Measurements from ENCODE around the gene HDAC6. TPM values are rescaled to one million over a fixed set of nuclear protein-coding genes. Genes with fewer than 3 reads are reported as not detected.

HDAC6 gene
- total RNA-seq, 1 donor from 2014 or later = 127 TPM

- peaks cover 12% of the 10 kb centered on the region for H3K27me3 Mint-ChIP-seq (ENCODE audit: insufficient read depth, low read depth)
- Histone ChIP-seq H4K20me1 (ENCODE audit: low read depth) (no peaks in the 10 kb centered on the region), H3K4me1 (no peaks in the 10 kb centered on the region), H3K36me3 (no peaks in the 10 kb centered on the region), H3K9ac (no peak overlapping the region), H3K4me3 (no peak overlapping the region), H3K79me2 (ENCODE audit: low read depth) (no peaks in the 10 kb centered on the region), H3F3A (ENCODE audit: low read depth) (no peaks in the 10 kb centered on the region), H2AFZ (replicated peaks) (no peak overlapping the region), H3K9me3 (ENCODE audit: low read depth) (no peaks in the 10 kb centered on the region), H3K4me2 (no peak overlapping the region), H3K27ac (no peak overlapping the region), H3K27me3 (no peaks in the 10 kb centered on the region)
- H3K27ac Mint-ChIP-seq = peak overlapping the region; percentile 5
- H3K4me1 Mint-ChIP-seq = peaks cover 5% of the 10 kb centered on the region
- H3K4me3 Mint-ChIP-seq = peak overlapping the region; percentile 6
- peaks cover 5% of the 10 kb centered on the region for H3K9me3 Mint-ChIP-seq
- no peaks in the 10 kb centered on the region for H3K36me3 Mint-ChIP-seq
- no peak for TF ChIP-seq EZH2phosphoT487 (IDR thresholded peaks at IDR 0.05)
- TF ChIP-seq CTCF (IDR thresholded peaks at IDR 0.05) = no peak
- no peak for TF ChIP-seq EZH2 (IDR thresholded peaks at IDR 0.05)
- DNase-seq (ENCODE audit: low spot score) = no peak
Observed at GRCh38 chrX:48794340-48794910, 7.4 kb upstream of the HDAC6 start.

DNA sequence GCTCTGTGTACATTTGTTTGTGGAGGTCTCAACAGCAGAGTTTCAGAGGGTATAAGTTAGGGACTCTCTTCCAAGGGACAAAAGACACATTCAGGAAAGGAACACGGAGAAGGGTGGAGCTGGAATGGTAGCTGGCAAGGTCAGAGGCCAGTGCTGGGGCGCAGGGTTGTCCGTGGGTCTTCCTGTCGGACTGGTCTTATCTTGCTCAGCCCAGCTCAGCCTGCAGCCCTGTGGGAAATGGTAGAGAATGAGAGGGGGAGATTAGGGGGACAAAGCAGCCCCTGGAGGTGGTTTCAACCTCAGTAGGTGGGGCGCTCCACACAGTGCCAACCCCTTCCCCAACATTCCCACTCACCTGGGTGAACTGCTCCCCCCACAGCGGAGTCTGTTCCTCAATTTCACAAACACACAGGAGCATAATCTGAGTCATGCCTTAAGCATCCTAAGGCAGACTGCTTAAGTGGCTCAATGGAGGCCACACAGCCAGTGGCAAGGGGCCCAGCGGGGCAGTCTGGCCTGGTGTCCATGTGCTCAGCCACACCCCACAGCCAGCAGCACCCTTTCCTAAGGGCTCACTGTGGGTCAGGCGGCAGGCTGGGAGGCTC, 6.9 kb upstream of the HDAC6 start:
- no peaks in the 10 kb centered on the region for H3K36me3 Mint-ChIP-seq
- no peak for DNase-seq (ENCODE audit: low spot score)
- H3F3A ChIP-seq (ENCODE audit: low read depth) = no peaks in the 10 kb centered on the region
- H3K27me3 Mint-ChIP-seq (ENCODE audit: insufficient read depth, low read depth) = peaks cover 12% of the 10 kb centered on the region
- H3K4me1 ChIP-seq = no peaks in the 10 kb centered on the region
- H2AFZ ChIP-seq (replicated peaks) = no peak overlapping the region
- no peak overlapping the region for H3K27ac Mint-ChIP-seq
- no peak overlapping the region for H3K9ac ChIP-seq
- no peak for TF ChIP-seq EZH2phosphoT487 (IDR thresholded peaks at IDR 0.05)
- no peak for TF ChIP-seq EZH2 (IDR thresholded peaks at IDR 0.05)
- no peak for TF ChIP-seq CTCF (IDR thresholded peaks at IDR 0.05)
- no peaks in the 10 kb centered on the region for H3K36me3 ChIP-seq
- no peak overlapping the region for H3K4me3 Mint-ChIP-seq
- peaks cover 5% of the 10 kb centered on the region for H3K4me1 Mint-ChIP-seq
- H3K27ac ChIP-seq = no peak overlapping the region
- H3K4me2 ChIP-seq = no peak overlapping the region
- H4K20me1 ChIP-seq (ENCODE audit: low read depth) = no peaks in the 10 kb centered on the region
- H3K9me3 Mint-ChIP-seq = peaks cover 5% of the 10 kb centered on the region
- H3K9me3 ChIP-seq (ENCODE audit: low read depth) = no peaks in the 10 kb centered on the region
- H3K79me2 ChIP-seq (ENCODE audit: low read depth) = no peaks in the 10 kb centered on the region
- no peaks in the 10 kb centered on the region for H3K27me3 ChIP-seq
- H3K4me3 ChIP-seq = no peak overlapping the region

GRCh38 chrX:48798318-48798717, 3.5 kb upstream of the HDAC6 start:
- no peak overlapping the region for H3K27ac ChIP-seq
- H3K9me3 ChIP-seq (ENCODE audit: low read depth) = no peaks in the 10 kb centered on the region
- peaks cover 5% of the 10 kb centered on the region for H3K79me2 ChIP-seq (ENCODE audit: low read depth)
- H3K36me3 ChIP-seq = no peaks in the 10 kb centered on the region
- peaks cover 12% of the 10 kb centered on the region for H3K9me3 Mint-ChIP-seq
- no peaks in the 10 kb centered on the region for H4K20me1 ChIP-seq (ENCODE audit: low read depth)
- H3K4me1 Mint-ChIP-seq = peaks cover 11% of the 10 kb centered on the region
- no peaks in the 10 kb centered on the region for H3K27me3 ChIP-seq
- no peak overlapping the region for H3K9ac ChIP-seq
- peaks cover 17% of the 10 kb centered on the region for H3K27me3 Mint-ChIP-seq (ENCODE audit: insufficient read depth, low read depth)
- H3K36me3 Mint-ChIP-seq = no peaks in the 10 kb centered on the region
- DNase-seq (ENCODE audit: low spot score) = no peak
- no peak overlapping the region for H3K4me2 ChIP-seq
- TF ChIP-seq EZH2 (IDR thresholded peaks at IDR 0.05) (no peak), EZH2phosphoT487 (IDR thresholded peaks at IDR 0.05) (no peak), CTCF (IDR thresholded peaks at IDR 0.05) (no peak)
- H3K4me1 ChIP-seq = no peaks in the 10 kb centered on the region
- no peak overlapping the region for H3K4me3 ChIP-seq
- peaks cover 17% of the 10 kb centered on the region for H3F3A ChIP-seq (ENCODE audit: low read depth)
- no peak overlapping the region for H3K4me3 Mint-ChIP-seq
- no peak overlapping the region for H2AFZ ChIP-seq (replicated peaks)
- no peak overlapping the region for H3K27ac Mint-ChIP-seq
